H4 (cell line): Measurements from ENCODE around the gene GADL1. TPM values are rescaled to one million over a fixed set of nuclear protein-coding genes. Genes with fewer than 3 reads are reported as not detected.
A peak's percentile ranks its signal among the peaks of the same experiment; 100 is the strongest.

ENCODE experiments used
- DNase-seq: peaks from one replicate; pipeline ENCODE4 v3.0.0-alpha.2; 2015; ENCODE audit warnings: low spot score
- total RNA-seq: library from RNA; depleted of rRNA; stranded (reverse); fragments of >200 nt; shearing (Covaris generic); gene quantifications from 2 replicates; pipeline ENCODE4 v1.2.3, GENCODE V29; 2014

GADL1 gene
- total RNA-seq, 1 experiment from 2014 or later = not detected

GRCh38 chr3:30724863-30725262 is 169.6 kb downstream of the GADL1 start:
- no peak for DNase-seq

DNA sequence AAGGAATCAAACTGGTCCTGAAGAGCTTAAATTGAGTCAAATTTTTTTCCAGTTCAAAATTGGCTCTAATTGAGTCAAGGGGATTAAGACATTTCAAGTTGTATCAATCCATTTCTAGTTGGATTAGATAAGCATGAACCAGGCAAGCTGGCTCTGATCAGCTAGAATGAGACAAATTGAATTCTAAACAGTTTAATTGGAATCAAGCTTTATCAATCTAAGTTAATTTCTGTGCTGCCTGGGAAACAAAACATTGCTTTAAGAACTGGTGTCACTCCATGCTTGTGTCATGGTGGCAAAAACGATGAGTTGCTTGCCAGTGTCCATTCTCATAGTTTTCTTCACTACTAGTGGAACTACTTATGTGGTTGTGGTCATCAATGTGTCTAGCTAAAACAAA is 171.2 kb downstream of the GADL1 start:
- no peak for DNase-seq

DNA sequence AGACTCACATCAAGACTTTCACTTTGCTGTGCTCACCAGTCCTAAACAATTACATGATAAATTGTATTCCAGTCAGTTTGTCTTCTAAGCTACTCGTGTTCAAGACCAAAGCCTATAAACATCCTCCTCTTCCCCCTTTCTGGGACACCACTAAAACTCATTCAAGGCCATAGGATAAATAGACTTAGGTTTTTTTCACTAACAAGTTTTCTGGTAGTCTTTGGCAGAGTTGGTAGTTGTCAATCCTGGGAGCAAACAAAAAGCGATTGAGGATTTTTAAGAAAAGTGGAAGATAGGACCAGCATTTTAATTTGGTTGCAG is 173.2 kb downstream of the GADL1 start:
- DNase-seq = no peak

DNA sequence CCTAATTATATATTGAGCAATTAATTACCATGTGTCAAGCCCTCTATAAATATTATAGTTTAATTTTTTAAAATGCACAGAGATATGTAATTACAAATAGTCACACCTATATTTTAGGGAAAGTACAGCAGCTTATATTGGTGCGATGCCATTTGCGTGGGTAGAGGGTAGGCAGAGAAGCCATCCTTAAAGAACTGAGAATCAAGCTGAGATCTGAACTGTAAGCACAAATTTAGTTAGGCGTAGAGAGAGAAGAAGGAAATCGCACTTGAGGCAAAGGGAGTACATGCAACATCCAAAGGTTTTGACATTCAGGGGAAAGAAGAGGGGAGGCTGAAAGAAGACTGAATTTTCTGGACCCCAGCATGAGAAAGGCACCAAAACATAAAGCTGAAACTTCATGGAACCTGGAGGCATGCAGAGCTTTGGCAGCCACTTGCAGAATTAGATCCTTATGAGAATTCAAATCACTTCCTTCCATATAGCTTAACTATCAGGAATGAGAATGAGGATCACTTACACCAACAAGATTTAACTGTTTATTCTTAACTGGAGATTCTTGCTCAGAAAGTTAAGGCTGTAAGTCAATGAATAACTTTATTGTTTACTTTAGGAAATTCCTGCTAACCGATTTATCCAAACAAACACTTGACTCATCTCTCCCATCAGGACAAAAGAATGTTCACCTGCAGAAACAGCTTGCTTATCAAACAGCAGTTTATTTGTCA is 173.7 kb downstream of the GADL1 start:
- DNase-seq = peak; percentile 21

DNA sequence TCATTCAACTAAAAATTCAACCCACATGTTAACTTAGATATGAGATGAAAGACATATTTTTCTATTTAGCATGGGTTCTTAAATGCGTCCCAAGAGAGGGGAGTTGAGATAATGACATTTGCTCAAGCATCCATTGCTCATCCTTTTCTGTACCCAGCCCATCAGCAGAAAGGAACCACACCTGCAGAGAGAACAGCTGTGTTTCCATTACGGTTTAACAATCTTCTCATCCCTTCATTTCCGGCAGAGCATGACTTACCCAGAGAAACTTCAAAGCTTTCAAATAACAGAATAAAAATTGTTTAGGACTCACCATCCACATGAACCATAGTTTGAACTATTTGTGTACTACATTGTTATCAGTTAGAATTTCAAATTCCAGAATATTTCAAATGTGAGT is 174.9 kb downstream of the GADL1 start:
- no peak for DNase-seq

- DNase-seq = no peak
Observed at GRCh38 chr3:30713885-30714503, 180.5 kb downstream of the GADL1 start.

- no peak for DNase-seq
Observed at GRCh38 chr3:30712991-30713390, 181.5 kb downstream of the GADL1 start.

DNA sequence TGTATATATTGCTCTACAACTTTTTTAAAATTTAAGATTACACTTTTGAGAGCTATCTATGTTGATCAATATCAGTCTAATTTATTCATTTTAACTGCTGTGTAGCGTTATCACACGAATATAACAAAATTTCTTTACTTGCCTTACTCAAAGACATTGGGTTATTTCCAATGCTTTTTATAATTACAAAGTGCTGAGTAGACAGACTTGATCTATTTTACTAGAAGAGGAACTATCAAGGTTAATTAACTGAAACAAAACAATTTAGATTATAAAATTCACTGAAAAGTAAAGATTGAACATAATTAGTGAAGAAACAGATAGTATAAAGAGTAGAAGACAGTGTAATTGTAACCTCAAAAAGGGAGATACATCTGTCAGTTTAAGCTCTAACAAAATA is 182.6 kb downstream of the GADL1 start:
- DNase-seq = no peak

DNA sequence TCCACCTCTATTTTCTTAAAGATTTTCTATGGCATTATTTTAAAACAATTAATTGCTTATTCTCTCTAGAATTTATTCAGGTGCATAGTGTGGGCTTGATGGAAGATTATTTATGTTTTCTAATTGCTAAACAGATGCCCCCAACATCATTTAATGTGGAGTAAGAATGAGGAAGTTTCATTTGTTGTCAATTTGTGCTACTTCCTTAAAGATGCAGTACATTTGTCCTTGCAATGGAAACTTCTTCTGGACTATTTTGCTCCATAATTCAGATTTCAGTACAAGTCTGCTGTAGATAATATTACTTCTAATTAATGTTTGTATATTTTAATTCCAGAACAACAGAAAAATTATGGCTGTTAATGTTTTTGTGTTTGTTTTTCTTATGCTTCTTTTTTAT is 183.3 kb downstream of the GADL1 start:
- no peak for DNase-seq

- no peak for DNase-seq
Observed at GRCh38 chr3:30710017-30710416, 184.4 kb downstream of the GADL1 start.

DNA sequence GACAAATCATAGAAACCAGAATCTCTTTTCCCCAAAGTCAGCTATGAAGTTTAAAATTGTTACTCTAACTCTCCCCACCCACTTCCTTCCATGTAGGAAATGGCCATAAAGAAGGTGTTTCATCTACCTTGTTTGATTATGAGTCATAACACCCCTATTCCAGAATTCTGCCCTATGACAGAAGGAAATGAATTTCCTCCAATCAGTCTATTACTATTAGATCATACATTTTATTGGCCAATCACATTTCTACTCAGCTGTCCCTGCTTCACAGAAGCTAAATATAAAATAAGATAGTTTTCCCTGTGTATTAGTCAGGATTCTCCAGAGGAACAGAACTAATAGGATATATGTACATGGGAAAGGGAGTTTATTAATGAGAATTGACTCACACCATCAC is 186.0 kb downstream of the GADL1 start:
- DNase-seq = no peak

DNA sequence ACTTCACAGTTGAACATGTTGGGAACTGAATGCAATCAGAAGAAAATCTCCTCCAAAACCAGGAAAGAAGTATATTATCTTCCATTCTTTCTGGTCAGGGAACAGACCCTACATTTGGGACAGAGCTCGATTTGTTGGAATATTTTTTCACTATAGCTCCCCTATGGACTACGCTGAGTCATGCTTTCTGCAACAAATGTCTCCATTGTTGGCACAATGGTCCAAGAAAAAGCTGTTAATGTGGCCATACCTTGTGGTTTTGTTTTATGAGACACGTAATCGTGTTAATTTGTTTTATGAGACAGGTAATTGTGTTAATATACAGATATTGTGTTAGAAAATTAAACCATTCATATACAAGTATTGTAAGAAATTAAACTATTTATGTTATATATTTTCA is 186.6 kb downstream of the GADL1 start:
- DNase-seq = no peak

DNA sequence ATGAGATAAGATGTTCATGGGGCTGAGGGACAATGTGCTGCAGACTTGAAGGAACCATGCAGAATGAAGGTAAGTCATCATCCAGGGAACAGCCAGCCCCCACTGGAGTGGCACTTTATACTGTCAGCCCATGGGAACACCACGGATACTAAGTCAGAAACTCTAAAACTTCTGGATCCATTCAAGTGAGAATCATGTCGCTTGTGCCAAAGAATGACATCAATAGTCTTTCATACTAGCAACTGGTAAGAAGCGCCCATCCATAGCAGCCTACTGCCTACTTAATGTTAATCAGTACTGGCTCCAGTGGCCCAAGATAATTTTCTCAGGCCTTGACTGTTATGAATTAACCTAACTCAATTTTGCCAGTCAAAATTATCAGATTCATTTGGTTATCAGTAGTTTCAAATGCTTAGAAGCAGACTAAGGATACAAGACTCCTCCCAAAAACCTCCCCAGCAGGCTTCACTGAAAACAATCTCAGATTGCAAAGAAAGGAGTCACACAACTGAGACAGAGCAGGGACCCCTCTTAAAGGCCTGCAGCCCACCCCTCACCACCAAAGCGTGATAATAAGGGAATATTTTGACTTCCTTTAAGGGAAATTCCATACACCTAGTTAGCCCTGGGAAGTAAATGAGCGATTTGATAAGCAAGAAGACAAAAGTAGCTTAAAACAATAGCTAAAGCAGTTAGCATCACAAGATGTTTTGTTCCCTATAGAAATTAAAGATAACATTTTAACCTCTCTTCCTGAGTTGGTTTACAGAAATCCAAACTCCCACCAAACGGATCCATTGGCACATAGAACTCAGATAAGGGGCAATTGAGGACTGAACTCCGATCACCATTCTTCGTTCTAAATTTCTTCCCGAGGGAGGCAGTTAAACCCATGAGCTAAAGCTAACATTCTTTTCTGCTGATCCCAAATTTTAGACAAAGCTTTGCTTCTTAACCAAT is 189.2 kb downstream of the GADL1 start:
- no peak for DNase-seq

- no peak for DNase-seq
Observed at GRCh38 chr3:30702828-30703397, 191.5 kb downstream of the GADL1 start.

- no peak for DNase-seq
Observed at GRCh38 chr3:30702038-30702827, 192.2 kb downstream of the GADL1 start.

- DNase-seq = no peak
Observed at GRCh38 chr3:30700702-30701321, 193.6 kb downstream of the GADL1 start.

DNA sequence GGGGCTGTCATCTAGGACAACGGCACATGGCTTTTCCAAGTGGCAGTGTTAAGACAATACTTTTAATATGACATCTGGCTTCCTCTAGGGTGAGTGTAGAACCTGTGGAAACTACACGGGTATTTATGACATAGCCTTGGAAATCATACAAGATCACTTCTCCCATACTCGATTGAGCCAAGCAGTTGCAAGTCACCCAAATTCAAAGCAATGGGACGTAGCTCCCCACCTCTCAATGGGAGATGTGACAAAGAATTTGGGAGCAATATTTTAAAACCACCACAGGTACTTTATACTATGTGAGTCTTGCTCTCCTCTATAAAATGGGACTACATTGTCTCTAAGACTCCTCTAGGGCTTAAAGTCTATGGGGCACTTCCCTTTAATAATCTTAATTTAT is 194.5 kb downstream of the GADL1 start:
- DNase-seq = no peak

DNA sequence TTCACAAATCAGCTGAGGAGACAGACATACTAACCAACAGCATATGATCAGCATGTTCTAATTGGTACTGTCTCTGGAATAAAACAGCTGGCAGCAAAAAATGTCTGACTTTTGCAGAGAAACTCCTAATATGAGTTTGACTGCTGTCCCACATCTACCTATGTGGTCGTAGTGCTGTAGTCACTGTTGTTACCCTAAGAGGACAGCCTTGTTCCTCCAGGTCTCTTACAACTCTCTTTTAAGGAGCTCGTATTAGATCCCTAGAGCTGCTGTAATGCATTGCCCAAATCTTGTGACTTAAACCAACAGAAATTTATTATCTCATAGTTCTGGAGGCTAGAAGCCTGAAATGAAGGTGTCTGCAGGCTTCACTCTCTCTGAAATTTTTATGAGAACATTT is 195.9 kb downstream of the GADL1 start:
- no peak for DNase-seq

DNA sequence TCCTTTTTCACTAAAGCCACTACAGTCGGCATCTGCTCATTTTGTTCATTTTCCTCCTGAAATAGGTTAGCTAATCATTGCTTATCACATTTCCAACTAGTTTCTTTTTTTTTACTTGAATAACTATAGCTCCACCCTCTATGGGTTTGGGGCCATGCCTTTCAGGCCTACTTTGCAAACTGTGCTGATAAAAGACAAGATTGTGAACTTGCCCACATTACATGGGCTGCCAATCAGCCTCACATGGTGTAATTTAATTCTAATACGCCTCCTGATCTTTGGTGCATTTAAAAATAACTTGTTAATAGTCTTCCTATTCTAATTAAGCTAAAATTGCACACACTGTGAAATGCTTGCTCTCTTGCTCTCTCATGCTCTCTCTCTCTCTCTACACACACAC is 197.6 kb downstream of the GADL1 start:
- no peak for DNase-seq

GRCh38 chr3:30696403-30696819 is 198.1 kb downstream of the GADL1 start:
- no peak for DNase-seq
